Heart left ventricle (tissue), 13 donors: ENCODE measurements around the gene SRCIN1.

Experiments
- POLR2A ChIP-seq, 2 donors: fragments of 450-650 bp; IDR thresholded peaks; one replicate each; pipeline ENCODE4 v1.6.1; 2017; ENCODE audit warnings: antibody characterized with exemption in 2 of 2, mild to moderate bottlenecking in 2 of 2, moderate library complexity in 2 of 2
- TF ChIP-seq, protein P1 (sequence below), 12 donors: fragments of 200-600 bp; sonication (generic) in 4 of 12; IDR thresholded peaks; one replicate each; pipeline versions ENCODE4 v1.5.0 to v1.8.0; 2018 to 2022; ENCODE audit warnings: antibody characterized with exemption in 12 of 12, mild to moderate bottlenecking in 5 of 12
- donor health status: ischemic (EF 13 %, LVEDD 7.1; RV severe dilation, severe dysfunction).
- donor health status: DM: no; HTN: yes; CAD: no.
- donor health status: DM: no; HTN: no; CAD: no.
- donor health status: ischemic (EF 25% LVEDD 6.9; RV normal size, moderate dysfunction).
- donor health status: ischemic (EF 25% LVEDD 5.7; RV mildly dilated, moderate dysfunction).
- donor health status: ischemic (EF 35%, LVEDD 5.7; RV mildly dilated, moderate dysfunction).
- donor health status: nonischemic (EF 11% LVEDD 7.7; RV severe dilation, severe dysfunction).
- donor health status: DM: yes; HTN: yes; CAD: no.
- donor health status: PGD.
- donor health status: ischemic (EF 29% LVEDD 5.4; RV normal size, mild dysfunction).
- donor health status: nonischemic (EF 23%, LVEDD 6.1; RV moderate dilation, normal function).

DNA sequence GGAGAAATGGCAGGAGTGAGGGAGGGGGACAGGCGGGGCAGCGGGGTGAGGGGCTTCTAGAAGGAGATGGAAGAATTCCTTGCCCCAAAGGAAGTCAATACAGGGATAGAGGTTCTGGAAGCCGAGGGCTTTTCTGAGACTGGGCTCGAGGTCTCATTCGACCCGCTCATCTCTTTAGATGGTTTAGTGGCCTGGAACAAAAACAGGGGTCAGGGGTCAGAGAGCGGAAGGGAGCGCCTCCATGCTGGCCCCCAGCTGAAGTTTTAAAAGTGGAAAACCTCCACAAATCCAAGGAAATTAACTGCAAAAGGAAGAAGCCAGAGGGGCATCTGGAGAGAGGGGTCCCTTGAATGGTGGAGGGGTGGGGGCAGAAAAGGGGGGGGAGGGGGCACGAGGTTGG lies 72.5 kb downstream of the SRCIN1 start:
- TF ChIP-seq, protein P1, sequence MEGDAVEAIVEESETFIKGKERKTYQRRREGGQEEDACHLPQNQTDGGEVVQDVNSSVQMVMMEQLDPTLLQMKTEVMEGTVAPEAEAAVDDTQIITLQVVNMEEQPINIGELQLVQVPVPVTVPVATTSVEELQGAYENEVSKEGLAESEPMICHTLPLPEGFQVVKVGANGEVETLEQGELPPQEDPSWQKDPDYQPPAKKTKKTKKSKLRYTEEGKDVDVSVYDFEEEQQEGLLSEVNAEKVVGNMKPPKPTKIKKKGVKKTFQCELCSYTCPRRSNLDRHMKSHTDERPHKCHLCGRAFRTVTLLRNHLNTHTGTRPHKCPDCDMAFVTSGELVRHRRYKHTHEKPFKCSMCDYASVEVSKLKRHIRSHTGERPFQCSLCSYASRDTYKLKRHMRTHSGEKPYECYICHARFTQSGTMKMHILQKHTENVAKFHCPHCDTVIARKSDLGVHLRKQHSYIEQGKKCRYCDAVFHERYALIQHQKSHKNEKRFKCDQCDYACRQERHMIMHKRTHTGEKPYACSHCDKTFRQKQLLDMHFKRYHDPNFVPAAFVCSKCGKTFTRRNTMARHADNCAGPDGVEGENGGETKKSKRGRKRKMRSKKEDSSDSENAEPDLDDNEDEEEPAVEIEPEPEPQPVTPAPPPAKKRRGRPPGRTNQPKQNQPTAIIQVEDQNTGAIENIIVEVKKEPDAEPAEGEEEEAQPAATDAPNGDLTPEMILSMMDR (IDR thresholded peaks at IDR 0.05), result no peak
- TF ChIP-seq POLR2A (IDR thresholded peaks at IDR 0.05), result no peak
